GM19452 (cell line): ENCODE results near the gene XIRP2.
"Not testable (repeated sequence)": the region's sequence is repeated elsewhere in the genome, so short reads cannot be mapped to it uniquely, and the experiment has no call there.

Experiments
- ATAC-seq: cut with Tn5 transposase; IDR thresholded peaks from one replicate; pipeline ENCODE4 v1.9.1; 2021; ENCODE audit not compliant: unreplicated experiment

XIRP2 gene

DNA sequence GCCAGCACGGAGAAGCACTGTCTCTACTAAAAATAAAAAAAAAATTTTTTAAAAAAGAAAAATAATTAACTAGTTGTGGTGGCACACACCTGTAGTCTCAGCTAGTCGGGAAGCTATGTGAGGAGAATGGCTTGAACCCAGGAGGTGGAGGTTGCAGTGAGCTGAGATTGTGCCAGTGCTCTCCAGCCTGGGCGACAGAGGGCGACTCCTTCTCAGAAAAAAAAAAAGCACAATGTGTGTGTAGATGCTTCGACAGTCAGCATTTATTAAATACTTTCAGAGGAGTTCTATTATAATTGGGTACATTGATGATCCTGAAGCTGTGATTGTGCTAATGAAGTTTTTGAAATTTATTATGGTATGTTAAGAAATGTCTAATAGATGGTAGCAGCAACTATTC is 46.5 kb downstream of the XIRP2 start:
- no peak for ATAC-seq

DNA sequence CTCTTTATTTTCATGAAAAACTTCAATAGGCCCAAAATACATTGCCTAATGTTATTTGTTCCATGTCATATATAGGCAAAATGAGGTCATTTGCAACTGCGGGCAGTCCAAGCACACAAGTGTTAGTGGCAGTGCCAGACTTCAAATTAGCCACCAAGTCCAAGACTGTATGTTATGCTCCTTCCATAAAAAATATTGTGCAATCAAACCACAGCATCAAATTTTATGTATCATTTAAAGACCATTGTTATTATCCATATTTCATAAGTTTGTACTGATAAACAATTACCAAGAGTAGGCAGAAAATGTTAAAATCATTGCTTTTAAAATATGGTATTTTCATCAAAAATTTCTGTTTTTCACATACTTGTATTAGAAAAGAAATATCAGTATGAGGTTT is 54.1 kb downstream of the XIRP2 start:
- ATAC-seq, result no peak

GRCh38 chr2:166944909-166945308 is 56.6 kb downstream of the XIRP2 start:
- no peak for ATAC-seq

DNA sequence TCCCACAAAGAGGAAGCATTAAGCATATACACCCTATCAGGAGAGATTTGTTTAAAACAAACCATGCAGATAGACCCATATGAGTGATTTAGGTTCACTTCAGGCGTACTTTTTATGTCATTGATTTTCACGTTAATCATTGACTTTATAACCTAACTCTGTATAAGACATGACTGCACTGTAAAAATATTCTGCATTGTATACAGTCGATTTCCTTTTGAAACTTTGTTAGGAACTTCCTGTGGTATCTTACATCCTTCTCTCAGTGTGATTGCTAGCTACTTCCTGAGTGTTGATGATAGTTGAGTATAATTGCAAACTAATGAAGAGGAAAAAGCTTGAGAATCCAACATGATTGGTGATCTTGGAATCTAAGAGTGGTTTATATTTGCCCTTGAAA is 69.4 kb downstream of the XIRP2 start:
- no peak for ATAC-seq

GRCh38 chr2:166958986-166959481 is 70.8 kb downstream of the XIRP2 start:
- ATAC-seq, result no peak

DNA sequence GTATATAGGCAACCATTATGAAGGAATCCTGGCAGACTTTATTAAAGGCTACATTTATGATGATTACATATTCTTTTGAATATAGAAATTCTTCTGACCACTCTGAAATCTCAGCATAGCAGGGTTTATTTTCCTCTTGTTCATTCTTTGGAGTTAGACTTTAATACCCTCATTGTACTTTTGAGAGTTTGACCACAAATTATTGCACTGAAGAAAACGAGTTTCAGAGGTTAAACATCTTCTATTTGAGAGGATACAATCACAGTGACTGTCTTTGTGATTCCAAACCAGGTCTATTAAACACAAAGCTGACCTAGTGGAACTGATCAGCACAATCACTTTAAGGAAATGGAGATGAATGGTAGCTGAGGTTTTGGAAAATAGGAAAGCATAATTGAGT is 71.3 kb downstream of the XIRP2 start:
- no peak for ATAC-seq

- ATAC-seq, result no peak
These were observed 72.5 kb downstream of the XIRP2 start for GRCh38 chr2:166960702-166961270.

DNA sequence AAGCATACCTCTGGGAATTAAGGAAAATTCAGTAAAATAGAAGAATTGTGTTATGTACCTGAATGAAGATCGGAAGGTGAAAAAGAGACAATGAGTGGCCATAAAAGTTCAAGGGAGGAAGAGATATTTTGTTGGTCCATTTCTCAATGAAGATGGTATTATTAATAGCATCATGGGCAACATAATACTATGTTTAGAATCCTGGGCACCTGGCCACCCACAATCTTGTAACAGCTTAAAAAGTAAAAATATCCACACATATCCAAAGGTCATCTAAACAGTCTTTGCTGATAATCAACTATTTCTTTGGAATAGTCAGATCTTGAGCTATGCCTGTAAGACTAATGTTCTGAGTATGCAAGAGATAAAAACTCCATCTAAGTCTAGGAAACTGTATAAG is 73.7 kb downstream of the XIRP2 start:
- ATAC-seq, result no peak

- no peak for ATAC-seq
These were observed 81.2 kb downstream of the XIRP2 start for GRCh38 chr2:166969486-166969885.

GRCh38 chr2:166972002-166972401 is 83.7 kb downstream of the XIRP2 start:
- ATAC-seq, result no peak

GRCh38 chr2:166972418-166972817 is 84.1 kb downstream of the XIRP2 start:
- ATAC-seq, result no peak

- no peak for ATAC-seq
These were observed 95.9 kb downstream of the XIRP2 start for GRCh38 chr2:166984188-166984587.

- no peak for ATAC-seq
These were observed 96.5 kb downstream of the XIRP2 start for GRCh38 chr2:166984797-166985196.

DNA sequence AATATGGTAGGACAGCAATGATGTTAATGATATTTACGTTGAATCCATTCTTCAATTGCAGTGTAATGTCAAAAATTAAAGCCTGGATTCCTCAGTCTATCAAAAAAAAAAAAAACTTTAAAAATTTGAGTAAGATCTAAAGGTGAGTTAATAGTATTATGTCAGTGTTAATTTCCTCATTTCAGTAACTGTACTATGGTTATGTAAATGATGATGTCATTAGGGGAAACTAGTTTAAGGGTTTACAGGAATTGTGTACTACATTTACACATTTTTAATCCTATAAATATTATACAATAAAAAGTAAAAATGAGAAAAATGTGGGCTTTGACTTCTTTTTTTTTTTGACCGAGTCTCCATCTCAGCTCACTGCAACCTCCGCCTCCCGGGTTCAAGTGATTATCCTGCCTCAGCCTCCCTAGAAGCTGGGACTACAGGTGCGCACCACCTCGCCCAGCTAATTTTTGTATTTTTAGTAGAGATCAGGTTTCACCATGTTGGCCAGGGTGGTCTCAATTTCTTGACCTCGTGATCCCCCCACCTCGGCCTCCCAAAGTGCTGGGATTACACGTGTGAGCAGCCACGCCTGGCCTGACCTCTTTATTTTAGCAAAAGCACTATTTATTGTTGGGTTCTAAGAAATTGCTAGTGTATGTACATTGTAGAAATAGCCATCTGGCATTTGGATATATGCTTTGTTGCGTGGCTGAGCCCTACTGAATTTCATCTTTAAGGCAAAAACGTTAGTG is 106.5 kb downstream of the XIRP2 start:
- ATAC-seq, result no peak

GRCh38 chr2:166996465-166996864 is 108.2 kb downstream of the XIRP2 start:
- no peak for ATAC-seq

- ATAC-seq, result no peak
These were observed 112.9 kb downstream of the XIRP2 start for GRCh38 chr2:167001165-167001564.

DNA sequence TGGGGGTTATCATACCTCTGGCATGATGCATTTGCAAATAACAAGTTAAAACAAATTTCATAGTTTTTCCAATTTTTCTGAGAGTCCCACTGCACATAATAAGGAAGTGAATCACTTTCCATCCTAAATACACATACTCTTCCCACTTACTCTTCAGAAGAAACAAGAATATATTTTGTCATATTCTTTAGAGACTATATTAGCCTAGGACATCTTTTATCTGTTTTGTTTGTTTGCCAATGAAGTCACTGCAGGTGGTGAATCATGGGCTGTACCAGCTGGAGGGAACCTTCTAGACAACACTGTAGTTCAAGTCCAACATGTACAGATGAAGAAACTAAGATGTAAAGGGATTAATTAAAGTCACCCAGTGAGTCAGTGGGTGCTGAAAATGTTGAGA is 116.8 kb downstream of the XIRP2 start:
- ATAC-seq, result no peak

DNA sequence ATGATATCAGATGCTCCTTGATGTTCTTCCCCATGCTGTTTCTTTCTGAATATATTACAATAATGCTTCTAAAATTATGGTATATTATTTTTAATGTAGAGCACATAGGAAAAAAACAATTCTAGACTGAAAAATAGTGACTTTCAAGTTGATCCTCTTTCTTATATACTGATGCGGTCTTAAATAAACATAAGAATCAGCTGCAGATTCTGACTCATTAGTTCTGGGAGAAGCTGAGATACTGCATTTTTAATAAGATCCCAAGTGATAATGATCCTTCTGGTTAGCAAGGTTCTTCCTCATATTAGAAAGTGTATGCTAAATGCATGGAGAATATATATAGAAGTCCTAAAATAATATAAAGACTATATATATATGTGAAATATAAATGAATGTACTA is 124.9 kb downstream of the XIRP2 start:
- no peak for ATAC-seq

DNA sequence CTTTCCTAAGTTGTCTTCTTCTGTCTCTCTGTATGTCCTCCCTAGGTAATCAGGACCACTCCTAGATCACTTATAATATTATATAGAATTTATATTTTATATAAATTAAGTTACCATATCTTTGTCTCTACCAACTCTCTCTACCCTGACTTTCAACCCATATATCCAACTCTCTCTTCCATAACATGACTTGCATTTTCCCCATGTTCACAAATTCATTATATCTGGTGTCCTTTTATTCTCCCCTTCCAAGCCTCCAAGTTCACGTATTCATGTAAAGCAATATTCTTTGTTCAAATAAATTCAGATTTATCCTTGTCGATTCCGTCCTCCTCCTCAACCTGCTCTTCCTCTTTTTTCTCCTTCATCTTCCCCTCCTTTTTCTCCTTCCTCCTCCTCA is 127.5 kb downstream of the XIRP2 start:
- no peak for ATAC-seq

DNA sequence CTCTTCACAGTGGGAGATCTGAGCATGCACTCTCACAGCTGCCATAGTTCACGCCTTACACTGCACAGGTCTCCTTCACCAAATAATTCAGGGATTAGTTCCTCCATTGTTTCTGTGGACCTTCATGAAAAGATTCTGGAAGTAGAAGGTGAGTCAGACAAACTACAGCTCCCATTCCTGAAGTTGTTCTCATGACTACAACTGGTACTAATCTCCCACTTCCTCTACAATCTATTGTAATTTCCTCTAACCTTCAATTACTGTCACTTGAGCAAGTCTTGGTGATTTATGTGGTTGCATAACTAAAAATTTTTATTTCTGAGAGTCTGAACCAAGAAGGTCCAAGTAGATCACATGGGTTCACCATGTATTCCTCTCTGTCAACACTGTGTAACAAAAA is 128.7 kb downstream of the XIRP2 start:
- no peak for ATAC-seq

- no peak for ATAC-seq
These were observed 130.3 kb downstream of the XIRP2 start for GRCh38 chr2:167018590-167018989.

GRCh38 chr2:167028503-167028902 is 140.2 kb downstream of the XIRP2 start:
- no peak for ATAC-seq

DNA sequence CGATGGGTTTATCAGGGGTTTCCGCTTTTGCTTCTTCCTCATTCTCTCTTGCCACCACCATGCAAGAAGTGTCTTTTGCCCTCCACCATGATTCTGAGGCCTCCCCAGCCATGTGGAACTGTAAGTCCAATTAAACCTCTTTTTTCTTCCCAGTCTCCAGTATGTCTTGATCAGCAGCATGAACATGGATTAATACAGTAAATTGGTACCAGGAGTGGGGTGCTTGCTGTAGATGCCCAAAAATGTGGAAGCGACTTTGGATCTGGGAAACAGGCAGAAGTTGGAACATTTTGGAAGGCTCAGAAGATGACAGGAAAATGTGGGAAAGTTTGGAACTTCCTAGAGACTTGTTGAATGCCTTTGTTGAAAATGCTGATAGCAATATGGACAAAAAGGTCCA is 146.7 kb downstream of the XIRP2 start:
- not testable (repeated sequence) for ATAC-seq
